IMR-90 (cell line): ENCODE measurements around the gene PHKG2.

ENCODE experiments used
- BHLHE40 ChIP-seq: fragments of 150-350 bp; IDR thresholded peaks from 2 replicates; pipeline ENCODE4 v1.6.1; 2016; ENCODE audit warnings: mild to moderate bottlenecking, low read depth, low read length
- CEBPB ChIP-seq: IDR thresholded peaks from 2 replicates; pipeline ENCODE4 v1.6.1; 2012; ENCODE audit warnings: low read depth, low read length, improper control_type of control experiment
- FOS ChIP-seq: fragments of 150-350 bp; IDR thresholded peaks from 2 replicates; pipeline ENCODE4 v1.6.1; 2016; ENCODE audit warnings: low read depth, low read length
- MAFK ChIP-seq: IDR thresholded peaks from 2 replicates; pipeline ENCODE4 v1.6.1; 2012; ENCODE audit warnings: low read depth, low read length, improper control_type of control experiment
- MAZ ChIP-seq: IDR thresholded peaks from 2 replicates; pipeline ENCODE4 v1.6.1; 2012; ENCODE audit warnings: low read depth, mild to moderate bottlenecking, low read length, improper control_type of control experiment, moderate library complexity, borderline replicate concordance
- MXI1 ChIP-seq: IDR thresholded peaks from 2 replicates; pipeline ENCODE4 v1.6.1; 2012; ENCODE audit warnings: low read depth, mild to moderate bottlenecking, low read length, moderate library complexity, borderline replicate concordance
- NFE2L2 ChIP-seq: fragments of 150-350 bp; IDR thresholded peaks from 2 replicates; pipeline ENCODE4 v1.6.1; 2016; ENCODE audit warnings: low read depth, mild to moderate bottlenecking, low read length
- POLR2A ChIP-seq: IDR thresholded peaks from 2 replicates; pipeline ENCODE4 v1.6.1; 2012; ENCODE audit warnings: mild to moderate bottlenecking, low read depth, low read length
- RAD21 ChIP-seq: IDR thresholded peaks from 2 replicates; pipeline ENCODE4 v1.6.1; 2012; ENCODE audit warnings: low read length, improper control_type of control experiment
- RCOR1 ChIP-seq: IDR thresholded peaks from 2 replicates; pipeline ENCODE4 v1.6.1; 2012; ENCODE audit warnings: mild to moderate bottlenecking, low read length, improper control_type of control experiment; ENCODE audit not compliant: insufficient replicate concordance
- RFX5 ChIP-seq: IDR thresholded peaks from 2 replicates; pipeline ENCODE4 v1.8.0; 2012; ENCODE audit warnings: low read depth, mild to moderate bottlenecking, low read length, moderate library complexity
- SMC3 ChIP-seq: fragments of 150-350 bp; IDR thresholded peaks from 2 replicates; pipeline ENCODE4 v1.6.1; 2016; ENCODE audit warnings: low read depth, mild to moderate bottlenecking, antibody characterized with exemption, low read length, moderate library complexity
- TF ChIP-seq, protein P1 (sequence below): conservative IDR thresholded peaks from 2 replicates; pipeline ENCODE4 v1.5.1; 2012; ENCODE audit warnings: mild to moderate bottlenecking, low read depth, low read length, improper control_type of control experiment
- TF ChIP-seq, protein P2 (sequence below): fragments of 150-350 bp; IDR thresholded peaks from 2 replicates; pipeline ENCODE4 v1.6.1; 2017; ENCODE audit warnings: mild to moderate bottlenecking, antibody characterized with exemption, low read length, low read depth

DNA sequence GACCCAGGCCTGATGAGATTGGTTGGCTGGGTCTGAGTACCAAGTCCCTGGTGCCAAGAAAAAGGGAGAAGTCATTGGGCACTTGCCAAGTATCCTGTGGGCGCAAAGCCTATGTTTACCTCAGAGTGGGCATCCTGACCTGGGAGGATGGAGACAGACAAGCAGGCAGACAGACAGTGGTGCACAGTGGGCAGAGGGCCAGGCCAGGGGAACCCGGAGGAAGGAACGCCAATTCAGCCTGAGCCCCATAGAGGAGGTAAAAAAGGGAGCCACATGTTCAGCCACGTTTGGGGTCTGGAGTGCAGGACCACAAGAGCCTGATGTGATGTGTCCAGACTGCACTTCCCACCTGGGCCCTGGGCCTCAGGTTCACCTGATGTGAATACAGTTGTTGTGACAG lies 5.4 kb downstream of the PHKG2 start:
- TF ChIP-seq, protein P1, sequence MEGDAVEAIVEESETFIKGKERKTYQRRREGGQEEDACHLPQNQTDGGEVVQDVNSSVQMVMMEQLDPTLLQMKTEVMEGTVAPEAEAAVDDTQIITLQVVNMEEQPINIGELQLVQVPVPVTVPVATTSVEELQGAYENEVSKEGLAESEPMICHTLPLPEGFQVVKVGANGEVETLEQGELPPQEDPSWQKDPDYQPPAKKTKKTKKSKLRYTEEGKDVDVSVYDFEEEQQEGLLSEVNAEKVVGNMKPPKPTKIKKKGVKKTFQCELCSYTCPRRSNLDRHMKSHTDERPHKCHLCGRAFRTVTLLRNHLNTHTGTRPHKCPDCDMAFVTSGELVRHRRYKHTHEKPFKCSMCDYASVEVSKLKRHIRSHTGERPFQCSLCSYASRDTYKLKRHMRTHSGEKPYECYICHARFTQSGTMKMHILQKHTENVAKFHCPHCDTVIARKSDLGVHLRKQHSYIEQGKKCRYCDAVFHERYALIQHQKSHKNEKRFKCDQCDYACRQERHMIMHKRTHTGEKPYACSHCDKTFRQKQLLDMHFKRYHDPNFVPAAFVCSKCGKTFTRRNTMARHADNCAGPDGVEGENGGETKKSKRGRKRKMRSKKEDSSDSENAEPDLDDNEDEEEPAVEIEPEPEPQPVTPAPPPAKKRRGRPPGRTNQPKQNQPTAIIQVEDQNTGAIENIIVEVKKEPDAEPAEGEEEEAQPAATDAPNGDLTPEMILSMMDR, result no peak
- no peak for TF ChIP-seq POLR2A
- TF ChIP-seq FOS, result no peak
- TF ChIP-seq NFE2L2, result no peak
- no peak for TF ChIP-seq RAD21
- TF ChIP-seq MAZ, result no peak
- no peak for TF ChIP-seq MAFK
- TF ChIP-seq SMC3, result no peak
- TF ChIP-seq, protein P2, sequence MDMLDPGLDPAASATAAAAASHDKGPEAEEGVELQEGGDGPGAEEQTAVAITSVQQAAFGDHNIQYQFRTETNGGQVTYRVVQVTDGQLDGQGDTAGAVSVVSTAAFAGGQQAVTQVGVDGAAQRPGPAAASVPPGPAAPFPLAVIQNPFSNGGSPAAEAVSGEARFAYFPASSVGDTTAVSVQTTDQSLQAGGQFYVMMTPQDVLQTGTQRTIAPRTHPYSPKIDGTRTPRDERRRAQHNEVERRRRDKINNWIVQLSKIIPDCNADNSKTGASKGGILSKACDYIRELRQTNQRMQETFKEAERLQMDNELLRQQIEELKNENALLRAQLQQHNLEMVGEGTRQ, result no peak
- TF ChIP-seq RCOR1, result no peak
- no peak for TF ChIP-seq BHLHE40
- TF ChIP-seq RFX5, result no peak
- no peak for TF ChIP-seq MXI1
- no peak for TF ChIP-seq CEBPB
